Measurements from ENCODE around the gene TTC27. TPM values are rescaled to one million over a fixed set of nuclear protein-coding genes. Genes with fewer than 3 reads are reported as not detected.

TTC27 gene
- polyA plus RNA-seq, 3 donors: 4.0 to 4.8 (median 4.4) TPM

GRCh38 chr2:32718752-32719151 is 90.9 kb downstream of the TTC27 start:
- Histone ChIP-seq H2AFZ (ENCODE audit: insufficient read depth, low read depth, low read length, poor library complexity, severe bottlenecking) (no peak overlapping the region), H3K27ac (ENCODE audit: low read depth in 1 of 2, low read length in 2 of 2) (no peak overlapping the region), H3K4me2 (replicated peaks; ENCODE audit: extremely low read depth, low read length, poor library complexity, severe bottlenecking) (no peak overlapping the region), H3K27me3 (ENCODE audit: control insufficient read depth in 2 of 2, insufficient read depth in 2 of 2, low read length in 2 of 2) (no peaks in the 10 kb centered on the region), H3K4me1 (ENCODE audit: control insufficient read depth in 1 of 2, insufficient read depth in 2 of 2, low read length in 2 of 2) (no peaks in the 10 kb centered on the region), H3K79me2 (ENCODE audit: insufficient read depth, low read length) (no peaks in the 10 kb centered on the region), H3K9me3 (replicated peaks in 1 of 2; ENCODE audit: control insufficient read depth in 1 of 2, insufficient read depth in 1 of 2, low read length in 2 of 2) (no peaks in the 10 kb centered on the region), H3K4me3 (replicated peaks in 1 of 3; ENCODE audit: low read depth in 2 of 3, low read length in 3 of 3) (no peak overlapping the region), H3K36me3 (replicated peaks in 1 of 2; ENCODE audit: control insufficient read depth in 1 of 2, insufficient read depth in 2 of 2, low read length in 2 of 2) (peaks cover 3% of the 10 kb centered on the region in 2 donors), H3K9ac (ENCODE audit: insufficient read depth, low read length, poor library complexity, severe bottlenecking) (no peak overlapping the region), H4K20me1 (ENCODE audit: insufficient read depth, low read length) (no peaks in the 10 kb centered on the region)
- H3K36me3 Mint-ChIP-seq: peaks cover 27% of the 10 kb centered on the region in 2 donors
- no peak overlapping the region for H3K4me3 Mint-ChIP-seq
- peaks cover 1 to 6% (median 4%) of the 10 kb centered on the region in 7 donors for H3K9me3 Mint-ChIP-seq
- TF ChIP-seq, protein P1, sequence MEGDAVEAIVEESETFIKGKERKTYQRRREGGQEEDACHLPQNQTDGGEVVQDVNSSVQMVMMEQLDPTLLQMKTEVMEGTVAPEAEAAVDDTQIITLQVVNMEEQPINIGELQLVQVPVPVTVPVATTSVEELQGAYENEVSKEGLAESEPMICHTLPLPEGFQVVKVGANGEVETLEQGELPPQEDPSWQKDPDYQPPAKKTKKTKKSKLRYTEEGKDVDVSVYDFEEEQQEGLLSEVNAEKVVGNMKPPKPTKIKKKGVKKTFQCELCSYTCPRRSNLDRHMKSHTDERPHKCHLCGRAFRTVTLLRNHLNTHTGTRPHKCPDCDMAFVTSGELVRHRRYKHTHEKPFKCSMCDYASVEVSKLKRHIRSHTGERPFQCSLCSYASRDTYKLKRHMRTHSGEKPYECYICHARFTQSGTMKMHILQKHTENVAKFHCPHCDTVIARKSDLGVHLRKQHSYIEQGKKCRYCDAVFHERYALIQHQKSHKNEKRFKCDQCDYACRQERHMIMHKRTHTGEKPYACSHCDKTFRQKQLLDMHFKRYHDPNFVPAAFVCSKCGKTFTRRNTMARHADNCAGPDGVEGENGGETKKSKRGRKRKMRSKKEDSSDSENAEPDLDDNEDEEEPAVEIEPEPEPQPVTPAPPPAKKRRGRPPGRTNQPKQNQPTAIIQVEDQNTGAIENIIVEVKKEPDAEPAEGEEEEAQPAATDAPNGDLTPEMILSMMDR (IDR thresholded peaks at IDR 0.05): no peak
- DNase-seq: no peak
- peaks cover 0 to 3% (median 0%) of the 10 kb centered on the region in 3 donors for H3K27me3 Mint-ChIP-seq (ENCODE audit: low read depth in 3 of 3)
- no peak overlapping the region for H3K27ac Mint-ChIP-seq
- peaks cover 6% of the 10 kb centered on the region for H3K4me1 Mint-ChIP-seq
- intact Hi-C loops (cut with micrococcal nuclease): no loop called here

GRCh38 chr2:32719430-32719829 is 91.6 kb downstream of the TTC27 start:
- H3K4me1 ChIP-seq (ENCODE audit: control insufficient read depth in 1 of 2, insufficient read depth in 2 of 2, low read length in 2 of 2): no peaks in the 10 kb centered on the region
- Mint-ChIP-seq H3K4me1 (peaks cover 6% of the 10 kb centered on the region), H3K9me3 (peaks cover 0 to 5% (median 2%) of the 10 kb centered on the region in 7 donors), H3K27me3 (ENCODE audit: low read depth in 3 of 3) (peaks cover 0 to 3% (median 0%) of the 10 kb centered on the region in 3 donors), H3K27ac (no peak overlapping the region), H3K4me3 (no peak overlapping the region), H3K36me3 (peaks cover 25 to 26% of the 10 kb centered on the region in 2 donors)
- no peak overlapping the region for H3K9ac ChIP-seq (ENCODE audit: insufficient read depth, low read length, poor library complexity, severe bottlenecking)
- no peak overlapping the region for H3K4me2 ChIP-seq (replicated peaks; ENCODE audit: extremely low read depth, low read length, poor library complexity, severe bottlenecking)
- H3K36me3 ChIP-seq (replicated peaks in 1 of 2; ENCODE audit: control insufficient read depth in 1 of 2, insufficient read depth in 2 of 2, low read length in 2 of 2): peaks cover 3% of the 10 kb centered on the region in 2 donors
- WGBS (ENCODE audit: insufficient coverage): no CpG with 5 or more reads among the region's 2 CpGs
- no peak for DNase-seq
- no peak overlapping the region for H2AFZ ChIP-seq (ENCODE audit: insufficient read depth, low read depth, low read length, poor library complexity, severe bottlenecking)
- TF ChIP-seq, protein P1 (IDR thresholded peaks at IDR 0.05): no peak
- intact Hi-C loops (cut with micrococcal nuclease): no loop called here
- no peaks in the 10 kb centered on the region for H3K27me3 ChIP-seq (ENCODE audit: control insufficient read depth in 2 of 2, insufficient read depth in 2 of 2, low read length in 2 of 2)
- H3K9me3 ChIP-seq (replicated peaks in 1 of 2; ENCODE audit: control insufficient read depth in 1 of 2, insufficient read depth in 1 of 2, low read length in 2 of 2): no peaks in the 10 kb centered on the region
- no peak overlapping the region for H3K4me3 ChIP-seq (replicated peaks in 1 of 3; ENCODE audit: low read depth in 2 of 3, low read length in 3 of 3)
- H3K79me2 ChIP-seq (ENCODE audit: insufficient read depth, low read length): no peaks in the 10 kb centered on the region
- H4K20me1 ChIP-seq (ENCODE audit: insufficient read depth, low read length): no peaks in the 10 kb centered on the region
- H3K27ac ChIP-seq (ENCODE audit: low read depth in 1 of 2, low read length in 2 of 2): no peak overlapping the region
